B cell (primary cell): ENCODE results near the gene RIN3. TPM values are rescaled to one million over a fixed set of nuclear protein-coding genes. Genes with fewer than 3 reads are reported as not detected.
A peak's percentile ranks its signal among the peaks of the same experiment; 100 is the strongest.

Experiments
- ATAC-seq: fragments of 200-7000 bp; cut with Tn5 transposase; one replicate; pipeline ENCODE4 v1.10.0; 2021; ENCODE audit warnings: low read depth, mild to moderate bottlenecking, moderate number of reproducible peaks, moderate library complexity
- CTCF ChIA-PET: fragments of 350-600 bp; sonication (Branson Sonifier 250); formaldehyde crosslinking; loops from one replicate; lab custom pipeline; 2021; ENCODE audit warnings: antibody characterized with exemption, inconsistent platforms; lab: Charles Lee
- POLR2A ChIA-PET: fragments of 350-600 bp; sonication (Branson Sonifier 250); formaldehyde crosslinking; loops from one replicate; lab custom pipeline; 2021; ENCODE audit warnings: antibody characterized with exemption; lab: Charles Lee
- DNase-seq: peaks from one replicate; pipeline ENCODE4 v3.0.0; 2013
- H2AFZ ChIP-seq: 2 replicates; pipeline ENCODE4 v1.6.1; 2012; ENCODE audit warnings: mild to moderate bottlenecking, low read depth, low read length; ENCODE audit not compliant: insufficient read depth, poor library complexity, severe bottlenecking
- H3K27ac ChIP-seq, 2 donors: 1 replicate in 1 of 2; 2 replicates in 1 of 2; pipeline ENCODE4 v1.5.1; 2012 to 2013; ENCODE audit warnings: low read length in 2 of 2, mild to moderate bottlenecking in 2 of 2, moderate library complexity in 1 of 2
- H3K27me3 ChIP-seq, 4 experiments: fragments of 200-600 bp in 1 of 4; sonication (generic) in 1 of 4; replicated peaks in 1 of 4; 1 replicate in 2 of 4; 2 replicates in 2 of 4; pipeline versions ENCODE4 v1.6.1 to v1.7.0; 2013 to 2016; ENCODE audit warnings: low read length in 3 of 4, mild to moderate bottlenecking in 2 of 4, mixed read lengths in 1 of 4, moderate library complexity in 1 of 4; ENCODE audit not compliant: insufficient read depth in 4 of 4, control insufficient read depth in 3 of 4; ENCODE audit errors: control extremely low read depth in 1 of 4
- H3K36me3 ChIP-seq, 2 experiments: replicated peaks in 1 of 2; 1 replicate in 1 of 2; 2 replicates in 1 of 2; pipeline versions ENCODE4 v1.6.1 to v1.7.1; 2013; ENCODE audit warnings: low read length in 1 of 2; ENCODE audit not compliant: insufficient read depth in 2 of 2, control insufficient read depth in 1 of 2; ENCODE audit errors: control extremely low read depth in 1 of 2, extremely low read depth in 1 of 2
- H3K4me1 ChIP-seq, 2 donors: fragments of 200-600 bp in 1 of 2; sonication (generic) in 1 of 2; 1 replicate in 1 of 2; 2 replicates in 1 of 2; pipeline versions ENCODE4 v1.5.1 to v1.6.1; 2013 to 2017; ENCODE audit warnings: low read length in 2 of 2; ENCODE audit not compliant: control insufficient read depth in 2 of 2, insufficient read depth in 2 of 2
- H3K4me2 ChIP-seq: replicated peaks from 2 replicates; pipeline ENCODE3; 2012; ENCODE audit warnings: mild to moderate bottlenecking, low read depth, low read length; ENCODE audit not compliant: poor library complexity, severe bottlenecking
- H3K4me3 ChIP-seq, 5 experiments: fragments of 200-600 bp in 1 of 5; sonication (generic) in 1 of 5; 1 replicate in 3 of 5; 2 replicates in 2 of 5; pipeline versions ENCODE4 v1.5.1 to v1.7.0; 2011 to 2016; ENCODE audit warnings: low read length in 4 of 5, mild to moderate bottlenecking in 4 of 5, low read depth in 2 of 5, control low read depth in 1 of 5, moderate library complexity in 1 of 5; ENCODE audit not compliant: insufficient read depth in 1 of 5; ENCODE audit errors: control extremely low read depth in 1 of 5, extremely low read depth in 1 of 5
- H3K79me2 ChIP-seq: fragments of 200-600 bp; sonication (generic); one replicate; pipeline ENCODE4 v1.6.0; 2016; ENCODE audit warnings: low read length; ENCODE audit not compliant: control insufficient read depth, insufficient read depth
- H3K9ac ChIP-seq: fragments of 200-600 bp; sonication (generic); 2 replicates; pipeline ENCODE4 v1.6.1; 2017; ENCODE audit warnings: mild to moderate bottlenecking, low read length, moderate library complexity
- H3K9me3 ChIP-seq, 3 donors: one replicate each; pipeline versions ENCODE4 v1.6.1 to v1.7.1; 2013; ENCODE audit warnings: low read length in 2 of 3; ENCODE audit not compliant: control insufficient read depth in 2 of 3, insufficient read depth in 1 of 3; ENCODE audit errors: control extremely low read depth in 1 of 3
- H4K20me1 ChIP-seq: 2 replicates; pipeline ENCODE4 v1.6.0; 2012; ENCODE audit warnings: mild to moderate bottlenecking, low read length; ENCODE audit not compliant: insufficient read depth, control insufficient read depth, poor library complexity, severe bottlenecking
- H3K27ac Mint-ChIP-seq: one replicate; pipeline ENCODE4 v1.8.0; 2021; ENCODE audit warnings: mixed read lengths
- H3K27me3 Mint-ChIP-seq: one replicate; pipeline ENCODE4 v1.8.0; 2021; ENCODE audit warnings: mixed read lengths
- H3K4me1 Mint-ChIP-seq: one replicate; pipeline ENCODE4 v1.8.0; 2021; ENCODE audit warnings: mixed read lengths
- H3K4me3 Mint-ChIP-seq: one replicate; pipeline ENCODE4 v1.8.0; 2021; ENCODE audit warnings: mixed read lengths
- H3K9me3 Mint-ChIP-seq: one replicate; pipeline ENCODE4 v1.8.0; 2022; ENCODE audit warnings: mixed read lengths; ENCODE audit not compliant: insufficient read depth
- EZH2 ChIP-seq: IDR thresholded peaks from 2 replicates; pipeline ENCODE4 v1.6.1; 2012; ENCODE audit warnings: borderline replicate concordance, low read depth, mild to moderate bottlenecking, moderate library complexity, low read length; ENCODE audit not compliant: insufficient read depth, poor library complexity, severe bottlenecking
- WGBS: methylation state at CpG from one replicate; pipeline ENCODE4 v1.1.5; 2013; ENCODE audit warnings: missing lambda C conversion rate; ENCODE audit not compliant: insufficient coverage; 5-methylcytosine and 5-hydroxymethylcytosine counted together
- intact Hi-C: fragments of 100-400 bp; cut with micrococcal nuclease; formaldehyde crosslinking; loops from one replicate; pipeline ENCODE4 v1.10.0; 2022
- polyA plus RNA-seq: library from polyadenylated mRNA; depleted of rRNA; stranded (reverse); fragments of >200 nt; gene quantifications from 2 replicates; pipeline ENCODE4 v1.2.3, GENCODE V29; 2012
- total RNA-seq, 2 donors: library from RNA; stranded (reverse); fragments of 120-200 nt in 1 of 2; gene quantifications; 1 replicate in 1 of 2; 2 replicates in 1 of 2; pipeline versions ENCODE4 v1.2.3 to v1.2.4, GENCODE V29; 2013 to 2022
- TF ChIP-seq, protein P1 (sequence below): fragments of 200-600 bp; IDR thresholded peaks from one replicate; pipeline ENCODE4 v1.8.0; 2022; ENCODE audit warnings: antibody characterized with exemption, mild to moderate bottlenecking

Gene RIN3
- total and polyA plus RNA-seq, 2 donors (not counting 1 experiment from before 2014, with no cell fraction given), result 62.1 to 123 TPM

DNA sequence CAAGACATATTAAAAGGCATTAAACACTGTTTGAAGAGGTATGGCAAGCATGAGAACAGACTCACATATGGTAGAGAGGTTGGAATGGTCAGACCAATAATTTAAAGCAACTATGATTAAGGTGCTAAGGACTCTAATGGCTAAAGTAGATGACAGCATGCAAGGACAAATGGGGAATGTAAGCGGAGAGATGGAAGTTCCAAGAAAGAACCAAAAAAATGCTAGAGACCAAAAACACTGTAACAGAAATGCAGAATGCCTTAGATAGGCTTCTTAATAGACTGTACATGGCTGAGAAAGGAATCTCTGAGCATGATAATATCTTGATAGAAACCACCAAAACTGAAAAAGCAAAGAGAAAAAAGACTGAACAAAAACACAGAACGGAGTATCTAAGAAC, 77.4 kb downstream of the RIN3 start:
- peak overlapping the region; percentile 3 for H3K27ac Mint-ChIP-seq
- no peak for ATAC-seq
- no CpG with 5 or more reads among the region's 2 CpGs for WGBS
- TF ChIP-seq, protein P1, sequence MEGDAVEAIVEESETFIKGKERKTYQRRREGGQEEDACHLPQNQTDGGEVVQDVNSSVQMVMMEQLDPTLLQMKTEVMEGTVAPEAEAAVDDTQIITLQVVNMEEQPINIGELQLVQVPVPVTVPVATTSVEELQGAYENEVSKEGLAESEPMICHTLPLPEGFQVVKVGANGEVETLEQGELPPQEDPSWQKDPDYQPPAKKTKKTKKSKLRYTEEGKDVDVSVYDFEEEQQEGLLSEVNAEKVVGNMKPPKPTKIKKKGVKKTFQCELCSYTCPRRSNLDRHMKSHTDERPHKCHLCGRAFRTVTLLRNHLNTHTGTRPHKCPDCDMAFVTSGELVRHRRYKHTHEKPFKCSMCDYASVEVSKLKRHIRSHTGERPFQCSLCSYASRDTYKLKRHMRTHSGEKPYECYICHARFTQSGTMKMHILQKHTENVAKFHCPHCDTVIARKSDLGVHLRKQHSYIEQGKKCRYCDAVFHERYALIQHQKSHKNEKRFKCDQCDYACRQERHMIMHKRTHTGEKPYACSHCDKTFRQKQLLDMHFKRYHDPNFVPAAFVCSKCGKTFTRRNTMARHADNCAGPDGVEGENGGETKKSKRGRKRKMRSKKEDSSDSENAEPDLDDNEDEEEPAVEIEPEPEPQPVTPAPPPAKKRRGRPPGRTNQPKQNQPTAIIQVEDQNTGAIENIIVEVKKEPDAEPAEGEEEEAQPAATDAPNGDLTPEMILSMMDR, result no peak
- no peak for TF ChIP-seq EZH2
- Histone ChIP-seq H3K4me3 (no peak overlapping the region), H3K79me2 (peaks cover 6% of the 10 kb centered on the region), H3K27ac (peak overlapping the region in 1 of 2 donors; percentile 31), H3K9me3 (no peaks in the 10 kb centered on the region), H4K20me1 (no peaks in the 10 kb centered on the region), H3K36me3 (peaks cover 1 to 2% of the 10 kb centered on the region in 2 experiments), H3K4me2 (peak overlapping the region; percentile 1), H3K9ac (no peak overlapping the region), H3K27me3 (no peaks in the 10 kb centered on the region), H3K4me1 (peaks cover 41 to 42% of the 10 kb centered on the region in 2 donors), H2AFZ (no peak overlapping the region)
- H3K4me3 Mint-ChIP-seq, result peak overlapping the region; percentile 15
- no peak for DNase-seq
- no peaks in the 10 kb centered on the region for H3K9me3 Mint-ChIP-seq
- ChIA-PET CTCF (interaction anchor here (1.2 to 6.8 kb wide), 6 partner anchors 23 to 97 kb away, joined by 3 to 94 read pairs (median 26); no protein-coding TSS in a partner anchor), POLR2A (no interaction called here)
- H3K4me1 Mint-ChIP-seq, result peaks cover 56% of the 10 kb centered on the region
- intact Hi-C loops, result no loop called here
- H3K27me3 Mint-ChIP-seq, result no peaks in the 10 kb centered on the region

DNA sequence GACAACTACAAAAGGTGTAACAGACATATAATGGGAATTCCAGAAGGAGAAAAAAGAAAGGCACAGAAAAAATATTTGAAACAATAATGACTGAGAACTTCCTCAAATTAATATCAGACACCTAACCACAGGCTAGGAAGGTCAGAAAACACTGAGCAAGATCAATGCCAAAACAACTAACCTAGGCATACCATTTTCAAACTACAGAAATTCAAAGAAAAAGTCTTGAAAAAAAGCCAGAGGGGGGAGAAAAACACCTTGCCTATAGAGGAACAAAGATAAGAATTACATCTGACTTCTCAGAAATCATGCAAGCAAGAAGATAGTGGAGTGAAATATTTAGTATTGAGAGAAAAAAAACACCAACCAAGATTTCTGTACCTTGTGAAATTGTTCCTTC, 77.8 kb downstream of the RIN3 start:
- no peak overlapping the region for H2AFZ ChIP-seq
- H3K27ac Mint-ChIP-seq, result peak overlapping the region; percentile 3
- peaks cover 37 to 39% of the 10 kb centered on the region in 2 donors for H3K4me1 ChIP-seq
- no peaks in the 10 kb centered on the region for H4K20me1 ChIP-seq
- H3K4me3 Mint-ChIP-seq, result peak overlapping the region; percentile 15
- H3K27ac ChIP-seq, result peak overlapping the region in 1 of 2 donors; percentile 31
- TF ChIP-seq EZH2, result no peak
- TF ChIP-seq, protein P1, result no peak
- ChIA-PET CTCF (no interaction called here), POLR2A (no interaction called here)
- H3K4me2 ChIP-seq, result peak overlapping the region; percentile 1
- H3K4me3 ChIP-seq, result no peak overlapping the region
- H3K27me3 ChIP-seq, result no peaks in the 10 kb centered on the region
- no peaks in the 10 kb centered on the region for H3K9me3 ChIP-seq
- no peak for ATAC-seq
- intact Hi-C loops, result no loop called here
- H3K36me3 ChIP-seq, result peaks cover 1 to 2% of the 10 kb centered on the region in 2 experiments
- DNase-seq, result no peak
- no peaks in the 10 kb centered on the region for H3K27me3 Mint-ChIP-seq
- peaks cover 54% of the 10 kb centered on the region for H3K4me1 Mint-ChIP-seq
- no peaks in the 10 kb centered on the region for H3K9me3 Mint-ChIP-seq
- no peak overlapping the region for H3K9ac ChIP-seq
- H3K79me2 ChIP-seq, result peaks cover 9% of the 10 kb centered on the region
